SK-N-SH (cell line): ENCODE data around the gene PTPRK. TPM values are rescaled to one million over a fixed set of nuclear protein-coding genes. Genes with fewer than 3 reads are reported as not detected.

Experiments used
- CTCF ChIA-PET: fragments of 300-600, 350-600 bp; formaldehyde crosslinking; extraction: SDS; loops from one replicate; lab custom pipeline; 2021; lab: Yijun Ruan, JAX
- POLR2A ChIA-PET: fragments of 350-600 bp; sonication (Branson Sonifier 250); formaldehyde crosslinking; extraction: SDS; loops from one replicate; lab custom pipeline; 2020; ENCODE audit warnings: antibody characterized with exemption, inconsistent platforms; lab: Yijun Ruan, JAX
- DNase-seq: peaks from one replicate; pipeline ENCODE4 v3.0.0; 2012
- H2AFZ ChIP-seq: fragments of 200-600 bp; sonication (generic); 2 replicates; pipeline ENCODE4 v1.8.1; 2016; ENCODE audit warnings: antibody characterized with exemption, mild to moderate bottlenecking, low read depth
- H3F3A ChIP-seq: fragments of 200-600 bp; sonication (generic); replicated peaks from 2 replicates; pipeline ENCODE3; 2016; ENCODE audit warnings: antibody characterized with exemption, mild to moderate bottlenecking; ENCODE audit not compliant: insufficient read depth
- H3K27ac ChIP-seq, 2 experiments: fragments of 200-500 bp in 1 of 2; fragments of 200-600 bp in 1 of 2; sonication (Bioruptor generic) in 1 of 2; sonication (generic), shearing (Covaris generic) in 1 of 2; 2 replicates each; pipeline versions ENCODE4 v1.5.1 to v1.6.1; 2014 to 2016; ENCODE audit warnings: low read depth in 2 of 2, inconsistent platforms in 1 of 2, low read length in 1 of 2, mild to moderate bottlenecking in 1 of 2, mixed read lengths in 1 of 2
- H3K27me3 ChIP-seq: fragments of 200-600 bp; sonication (generic), shearing (Covaris generic); 2 replicates; pipeline ENCODE4 v1.6.1; 2016; ENCODE audit warnings: mixed run types; ENCODE audit not compliant: insufficient read depth
- H3K36me3 ChIP-seq, 2 experiments: fragments of 200-500 bp in 1 of 2; fragments of 200-600 bp in 1 of 2; sonication (Bioruptor generic) in 1 of 2; sonication (generic) in 1 of 2; replicated peaks in 1 of 2; 2 replicates each; pipeline versions ENCODE3 to v1.5.1; 2014 to 2016; ENCODE audit warnings: low read length in 1 of 2, mild to moderate bottlenecking in 1 of 2; ENCODE audit not compliant: insufficient read depth in 2 of 2, control insufficient read depth in 1 of 2
- H3K4me1 ChIP-seq, 2 experiments: fragments of 200-500 bp in 1 of 2; fragments of 200-600 bp in 1 of 2; sonication (Bioruptor generic) in 1 of 2; sonication (generic), shearing (Covaris generic) in 1 of 2; 2 replicates each; pipeline versions ENCODE4 v1.5.1 to v1.6.1; 2014 to 2016; ENCODE audit warnings: low read depth in 1 of 2, low read length in 1 of 2, mixed run types in 1 of 2; ENCODE audit not compliant: insufficient read depth in 2 of 2, control insufficient read depth in 1 of 2
- H3K4me2 ChIP-seq: fragments of 200-600 bp; sonication (generic), shearing (Covaris generic); 2 replicates; pipeline ENCODE4 v1.6.1; 2017; ENCODE audit warnings: mixed run types
- H3K4me3 ChIP-seq, 2 experiments: fragments of 200-500 bp in 1 of 2; fragments of 200-600 bp in 1 of 2; sonication (Bioruptor generic) in 1 of 2; sonication (generic), shearing (Covaris generic) in 1 of 2; 2 replicates each; pipeline versions ENCODE4 v1.5.1 to v1.8.1; 2014 to 2016; ENCODE audit warnings: low read depth in 2 of 2, inconsistent platforms in 1 of 2, low read length in 1 of 2, mild to moderate bottlenecking in 1 of 2, mixed read lengths in 1 of 2, moderate library complexity in 1 of 2
- H3K79me2 ChIP-seq: fragments of 200-600 bp; sonication (generic); 2 replicates; pipeline ENCODE4 v1.8.1; 2017; ENCODE audit warnings: mild to moderate bottlenecking; ENCODE audit not compliant: insufficient read depth
- H3K9ac ChIP-seq: fragments of 200-600 bp; sonication (generic); 2 replicates; pipeline ENCODE4 v1.6.1; 2017; ENCODE audit warnings: mixed run types
- H3K9me2 ChIP-seq: fragments of 200-600 bp; sonication (generic); 2 replicates; pipeline ENCODE4 v1.6.1; 2017; ENCODE audit warnings: mixed run types
- H3K9me3 ChIP-seq: fragments of 200-600 bp; sonication (generic); 2 replicates; pipeline ENCODE4 v1.6.1; 2017; ENCODE audit warnings: mixed run types, mild to moderate bottlenecking, moderate library complexity
- H4K20me1 ChIP-seq: fragments of 200-600 bp; sonication (generic); 2 replicates; pipeline ENCODE4 v1.6.1; 2017; ENCODE audit warnings: mild to moderate bottlenecking, mixed run types; ENCODE audit not compliant: insufficient read depth
- ELF1 ChIP-seq: IDR thresholded peaks from 2 replicates; pipeline ENCODE4 v1.4.0; 2012
- FOSL2 ChIP-seq: IDR thresholded peaks from 2 replicates; pipeline ENCODE4 v1.4.0; 2012; ENCODE audit warnings: low read depth, mild to moderate bottlenecking, moderate library complexity, borderline replicate concordance
- FOXM1 ChIP-seq: IDR thresholded peaks from 2 replicates; pipeline ENCODE4 v1.4.0; 2012; ENCODE audit warnings: low read depth, mild to moderate bottlenecking
- MXI1 ChIP-seq: IDR thresholded peaks from 2 replicates; pipeline ENCODE4 v1.6.1; 2012; ENCODE audit warnings: mild to moderate bottlenecking, low read depth, low read length, improper control_type of control experiment
- NFIC ChIP-seq: IDR thresholded peaks from 2 replicates; pipeline ENCODE4 v1.4.0; 2012; ENCODE audit warnings: borderline replicate concordance
- POLR2AphosphoS5 ChIP-seq: IDR thresholded peaks from 2 replicates; pipeline ENCODE4 v1.6.1; 2012; ENCODE audit warnings: low read depth, low read length
- RFX5 ChIP-seq: IDR thresholded peaks from 2 replicates; pipeline ENCODE4 v1.6.1; 2012; ENCODE audit warnings: mild to moderate bottlenecking, improper control_type of control experiment, low read length
- SMC3 ChIP-seq: IDR thresholded peaks from 2 replicates; pipeline ENCODE4 v1.6.1; 2012; ENCODE audit warnings: low read depth, low read length, improper control_type of control experiment
- TEAD4 ChIP-seq: IDR thresholded peaks from 2 replicates; pipeline ENCODE4 v1.4.0; 2012; ENCODE audit warnings: mild to moderate bottlenecking, borderline replicate concordance; ENCODE audit not compliant: insufficient read depth
- YY1 ChIP-seq: IDR thresholded peaks from 2 replicates; pipeline ENCODE4 v1.4.0; 2012; ENCODE audit warnings: low read depth, mild to moderate bottlenecking
- WGBS: methylation state at CpG from one replicate; pipeline ENCODE4 v1.1.6; 2017; ENCODE audit warnings: low lambda C conversion rate; 5-methylcytosine and 5-hydroxymethylcytosine counted together
- polyA plus RNA-seq, 3 experiments: library from polyadenylated mRNA; depleted of rRNA; stranded (reverse); fragments of >200 nt; gene quantifications; 2 replicates each; pipeline ENCODE4 v1.2.3, GENCODE V29; 2012
- TF ChIP-seq, protein P1 (sequence below): IDR thresholded peaks from 2 replicates; pipeline ENCODE4; 2012
- TF ChIP-seq, protein P2 (sequence below): fragments of 150-350 bp; IDR thresholded peaks from 2 replicates; pipeline ENCODE4 v1.6.1; 2016; ENCODE audit warnings: mild to moderate bottlenecking, low read depth, low read length
- TF ChIP-seq, protein P3 (sequence below): fragments of 150-350 bp; IDR thresholded peaks from 2 replicates; pipeline ENCODE4 v1.6.1; 2017; ENCODE audit warnings: antibody characterized with exemption, low read length, low read depth, borderline replicate concordance
- TF ChIP-seq, protein P4 (sequence below): IDR thresholded peaks from 2 replicates; pipeline ENCODE4 v1.6.1; 2012; ENCODE audit warnings: mild to moderate bottlenecking, low read depth, low read length, moderate library complexity
- TF ChIP-seq, protein P5 (sequence below): IDR thresholded peaks from 2 replicates; pipeline ENCODE4 v1.4.0; 2012; ENCODE audit warnings: low read depth
- TF ChIP-seq, protein P6 (sequence below): IDR thresholded peaks from 2 replicates; pipeline ENCODE4 v1.4.0; 2012; ENCODE audit warnings: low read depth, borderline replicate concordance

The PTPRK gene
- polyA plus RNA-seq, 1 of the 3 experiments (the other 2 are of a cell fraction): 9.5 TPM

DNA sequence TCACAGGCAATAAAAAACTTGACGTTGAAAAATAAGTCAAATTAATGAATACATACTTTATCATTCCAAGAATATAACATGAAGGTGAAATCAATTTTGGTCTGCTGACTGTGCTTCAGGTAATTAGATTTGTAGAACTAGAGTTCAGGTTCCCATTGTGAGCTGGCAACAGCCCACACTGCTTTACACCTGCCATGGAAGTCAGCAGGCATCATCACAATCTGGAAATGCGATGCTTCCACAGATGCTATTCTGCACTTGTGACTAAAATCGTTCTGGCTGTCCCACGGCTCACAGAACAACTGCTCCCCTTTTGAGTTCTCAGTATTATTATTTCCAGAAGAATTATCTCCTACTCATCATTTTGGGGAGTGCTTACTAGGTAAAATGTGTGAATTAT is 556.9 kb downstream of the PTPRK start (continued):
- TF ChIP-seq, protein P1, sequence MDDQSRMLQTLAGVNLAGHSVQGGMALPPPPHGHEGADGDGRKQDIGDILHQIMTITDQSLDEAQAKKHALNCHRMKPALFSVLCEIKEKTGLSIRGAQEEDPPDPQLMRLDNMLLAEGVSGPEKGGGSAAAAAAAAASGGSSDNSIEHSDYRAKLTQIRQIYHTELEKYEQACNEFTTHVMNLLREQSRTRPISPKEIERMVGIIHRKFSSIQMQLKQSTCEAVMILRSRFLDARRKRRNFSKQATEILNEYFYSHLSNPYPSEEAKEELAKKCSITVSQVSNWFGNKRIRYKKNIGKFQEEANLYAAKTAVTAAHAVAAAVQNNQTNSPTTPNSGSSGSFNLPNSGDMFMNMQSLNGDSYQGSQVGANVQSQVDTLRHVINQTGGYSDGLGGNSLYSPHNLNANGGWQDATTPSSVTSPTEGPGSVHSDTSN: no peak
- TF ChIP-seq MXI1: no peak

DNA sequence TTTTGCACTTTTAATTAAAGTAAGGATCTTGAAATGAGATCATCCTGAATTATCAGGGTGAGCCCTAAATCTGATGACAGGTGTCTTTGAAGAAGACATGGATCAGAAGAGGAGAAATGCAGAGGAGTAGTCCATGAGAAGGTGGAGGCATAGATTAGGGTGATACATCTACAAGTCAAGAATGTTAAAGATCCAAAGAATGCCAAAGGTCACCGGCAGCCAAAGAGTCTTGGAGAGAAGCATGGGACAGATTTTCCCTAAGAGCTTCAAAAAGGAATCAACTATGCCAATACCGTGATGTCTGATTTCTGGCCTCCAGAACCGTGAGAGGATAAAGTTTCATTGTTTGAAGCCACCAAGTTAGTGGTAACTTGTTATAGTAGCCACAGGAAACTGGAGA is 560.5 kb downstream of the PTPRK start:
- no peaks in the 10 kb centered on the region for H4K20me1 ChIP-seq
- H3K9me2 ChIP-seq: no peaks in the 10 kb centered on the region; the same call in 1 of the 2 replicates
- H3K27ac ChIP-seq: no peak overlapping the region
- no peaks in the 10 kb centered on the region for H3K79me2 ChIP-seq
- H3K36me3 ChIP-seq: no peaks in the 10 kb centered on the region
- no peak for TF ChIP-seq TEAD4
- no peaks in the 10 kb centered on the region for H3K9me3 ChIP-seq
- WGBS: 91% methylated on average over 3 of the region's 3 CpGs
- peaks cover 4% of the 10 kb centered on the region for H3F3A ChIP-seq
- no peak overlapping the region for H3K9ac ChIP-seq
- ChIA-PET CTCF (no interaction called here), POLR2A (no interaction called here)
- H3K4me2 ChIP-seq: no peak overlapping the region
- DNase-seq: no peak
- H3K27me3 ChIP-seq: no peaks in the 10 kb centered on the region
- no peaks in the 10 kb centered on the region for H3K4me1 ChIP-seq
- no peak overlapping the region for H3K4me3 ChIP-seq
- H2AFZ ChIP-seq: no peak overlapping the region

DNA sequence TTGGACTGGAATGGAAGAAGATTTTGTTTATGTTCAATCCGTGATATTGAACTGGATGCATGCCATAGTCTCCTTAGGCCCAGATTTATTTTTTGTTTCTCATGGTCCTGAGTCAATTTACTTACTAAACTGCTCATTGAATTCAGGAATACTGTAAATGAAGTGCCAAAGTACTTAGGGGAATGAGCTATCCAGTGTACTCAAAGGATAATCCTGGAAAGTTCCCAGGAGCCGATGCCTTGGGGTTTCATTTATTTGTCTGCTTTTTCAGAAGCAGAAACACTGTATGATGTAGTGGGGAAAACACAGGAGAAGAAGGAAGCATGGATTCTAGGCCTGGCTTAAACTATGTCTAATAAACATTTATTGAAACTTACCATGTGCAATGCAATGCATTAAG is 563.4 kb downstream of the PTPRK start:
- Histone ChIP-seq H3K9ac (no peak overlapping the region), H3K27ac (no peak overlapping the region), H3K27me3 (no peaks in the 10 kb centered on the region), H3F3A (peaks cover 4% of the 10 kb centered on the region), H3K4me2 (no peak overlapping the region), H3K36me3 (no peaks in the 10 kb centered on the region), H3K79me2 (no peaks in the 10 kb centered on the region), H3K9me3 (no peaks in the 10 kb centered on the region), H2AFZ (no peak overlapping the region), H3K9me2 (no peaks in the 10 kb centered on the region), H3K4me3 (no peak overlapping the region), H4K20me1 (no peaks in the 10 kb centered on the region), H3K4me1 (no peaks in the 10 kb centered on the region)
- CTCF ChIA-PET: no interaction called here
- POLR2A ChIA-PET: no interaction called here
- DNase-seq: no peak
- WGBS: 89% methylated on average over 2 of the region's 2 CpGs
- TF ChIP-seq SMC3 (no peak), YY1 (no peak), ELF1 (no peak), FOXM1 (no peak), POLR2AphosphoS5 (no peak), RFX5 (no peak), NFIC (no peak), FOSL2 (no peak)
- TF ChIP-seq, protein P2, sequence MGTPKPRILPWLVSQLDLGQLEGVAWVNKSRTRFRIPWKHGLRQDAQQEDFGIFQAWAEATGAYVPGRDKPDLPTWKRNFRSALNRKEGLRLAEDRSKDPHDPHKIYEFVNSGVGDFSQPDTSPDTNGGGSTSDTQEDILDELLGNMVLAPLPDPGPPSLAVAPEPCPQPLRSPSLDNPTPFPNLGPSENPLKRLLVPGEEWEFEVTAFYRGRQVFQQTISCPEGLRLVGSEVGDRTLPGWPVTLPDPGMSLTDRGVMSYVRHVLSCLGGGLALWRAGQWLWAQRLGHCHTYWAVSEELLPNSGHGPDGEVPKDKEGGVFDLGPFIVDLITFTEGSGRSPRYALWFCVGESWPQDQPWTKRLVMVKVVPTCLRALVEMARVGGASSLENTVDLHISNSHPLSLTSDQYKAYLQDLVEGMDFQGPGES: no peak
- TF ChIP-seq, protein P1: no peak
- TF ChIP-seq, protein P3, sequence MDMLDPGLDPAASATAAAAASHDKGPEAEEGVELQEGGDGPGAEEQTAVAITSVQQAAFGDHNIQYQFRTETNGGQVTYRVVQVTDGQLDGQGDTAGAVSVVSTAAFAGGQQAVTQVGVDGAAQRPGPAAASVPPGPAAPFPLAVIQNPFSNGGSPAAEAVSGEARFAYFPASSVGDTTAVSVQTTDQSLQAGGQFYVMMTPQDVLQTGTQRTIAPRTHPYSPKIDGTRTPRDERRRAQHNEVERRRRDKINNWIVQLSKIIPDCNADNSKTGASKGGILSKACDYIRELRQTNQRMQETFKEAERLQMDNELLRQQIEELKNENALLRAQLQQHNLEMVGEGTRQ: no peak
- TF ChIP-seq, protein P4, sequence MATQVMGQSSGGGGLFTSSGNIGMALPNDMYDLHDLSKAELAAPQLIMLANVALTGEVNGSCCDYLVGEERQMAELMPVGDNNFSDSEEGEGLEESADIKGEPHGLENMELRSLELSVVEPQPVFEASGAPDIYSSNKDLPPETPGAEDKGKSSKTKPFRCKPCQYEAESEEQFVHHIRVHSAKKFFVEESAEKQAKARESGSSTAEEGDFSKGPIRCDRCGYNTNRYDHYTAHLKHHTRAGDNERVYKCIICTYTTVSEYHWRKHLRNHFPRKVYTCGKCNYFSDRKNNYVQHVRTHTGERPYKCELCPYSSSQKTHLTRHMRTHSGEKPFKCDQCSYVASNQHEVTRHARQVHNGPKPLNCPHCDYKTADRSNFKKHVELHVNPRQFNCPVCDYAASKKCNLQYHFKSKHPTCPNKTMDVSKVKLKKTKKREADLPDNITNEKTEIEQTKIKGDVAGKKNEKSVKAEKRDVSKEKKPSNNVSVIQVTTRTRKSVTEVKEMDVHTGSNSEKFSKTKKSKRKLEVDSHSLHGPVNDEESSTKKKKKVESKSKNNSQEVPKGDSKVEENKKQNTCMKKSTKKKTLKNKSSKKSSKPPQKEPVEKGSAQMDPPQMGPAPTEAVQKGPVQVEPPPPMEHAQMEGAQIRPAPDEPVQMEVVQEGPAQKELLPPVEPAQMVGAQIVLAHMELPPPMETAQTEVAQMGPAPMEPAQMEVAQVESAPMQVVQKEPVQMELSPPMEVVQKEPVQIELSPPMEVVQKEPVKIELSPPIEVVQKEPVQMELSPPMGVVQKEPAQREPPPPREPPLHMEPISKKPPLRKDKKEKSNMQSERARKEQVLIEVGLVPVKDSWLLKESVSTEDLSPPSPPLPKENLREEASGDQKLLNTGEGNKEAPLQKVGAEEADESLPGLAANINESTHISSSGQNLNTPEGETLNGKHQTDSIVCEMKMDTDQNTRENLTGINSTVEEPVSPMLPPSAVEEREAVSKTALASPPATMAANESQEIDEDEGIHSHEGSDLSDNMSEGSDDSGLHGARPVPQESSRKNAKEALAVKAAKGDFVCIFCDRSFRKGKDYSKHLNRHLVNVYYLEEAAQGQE: no peak
- TF ChIP-seq, protein P5, sequence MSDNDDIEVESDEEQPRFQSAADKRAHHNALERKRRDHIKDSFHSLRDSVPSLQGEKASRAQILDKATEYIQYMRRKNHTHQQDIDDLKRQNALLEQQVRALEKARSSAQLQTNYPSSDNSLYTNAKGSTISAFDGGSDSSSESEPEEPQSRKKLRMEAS: no peak
- TF ChIP-seq, protein P6, sequence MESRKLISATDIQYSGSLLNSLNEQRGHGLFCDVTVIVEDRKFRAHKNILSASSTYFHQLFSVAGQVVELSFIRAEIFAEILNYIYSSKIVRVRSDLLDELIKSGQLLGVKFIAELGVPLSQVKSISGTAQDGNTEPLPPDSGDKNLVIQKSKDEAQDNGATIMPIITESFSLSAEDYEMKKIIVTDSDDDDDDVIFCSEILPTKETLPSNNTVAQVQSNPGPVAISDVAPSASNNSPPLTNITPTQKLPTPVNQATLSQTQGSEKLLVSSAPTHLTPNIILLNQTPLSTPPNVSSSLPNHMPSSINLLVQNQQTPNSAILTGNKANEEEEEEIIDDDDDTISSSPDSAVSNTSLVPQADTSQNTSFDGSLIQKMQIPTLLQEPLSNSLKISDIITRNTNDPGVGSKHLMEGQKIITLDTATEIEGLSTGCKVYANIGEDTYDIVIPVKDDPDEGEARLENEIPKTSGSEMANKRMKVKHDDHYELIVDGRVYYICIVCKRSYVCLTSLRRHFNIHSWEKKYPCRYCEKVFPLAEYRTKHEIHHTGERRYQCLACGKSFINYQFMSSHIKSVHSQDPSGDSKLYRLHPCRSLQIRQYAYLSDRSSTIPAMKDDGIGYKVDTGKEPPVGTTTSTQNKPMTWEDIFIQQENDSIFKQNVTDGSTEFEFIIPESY: no peak
